Measurements from ENCODE around the gene FUCA2. TPM values are rescaled to one million over a fixed set of nuclear protein-coding genes. Genes with fewer than 3 reads are reported as not detected.
"Not testable (repeated sequence)": the region's sequence is repeated elsewhere in the genome, so short reads cannot be mapped to it uniquely, and the experiment has no call there.

Gene FUCA2
- total RNA-seq, 4 donors from 2014 or later, result 19.4 to 28.4 (median 23.9) TPM

DNA sequence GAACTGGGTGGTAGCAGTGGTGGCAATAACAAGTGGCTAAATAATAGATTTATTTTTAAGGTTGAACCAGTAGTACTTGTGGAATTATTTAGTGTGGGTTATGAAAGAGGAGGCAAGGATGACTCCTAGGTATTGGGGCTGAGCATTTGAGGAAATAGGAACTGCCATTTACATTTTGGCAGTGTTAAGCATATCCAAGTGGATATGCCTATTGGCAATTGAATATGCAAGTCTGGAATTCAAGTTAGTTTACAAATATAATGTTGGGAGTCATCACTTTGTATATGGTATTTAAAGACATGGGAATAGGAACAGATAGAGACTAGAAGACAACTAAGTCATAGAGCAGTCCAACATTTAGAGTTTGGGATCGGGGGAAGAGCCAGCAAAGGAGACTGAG, 35.0 kb downstream of the FUCA2 start:
- TF ChIP-seq POLR2AphosphoS5 (IDR thresholded peaks at IDR 0.05), result no peak
- no peak for TF ChIP-seq POLR2A (IDR thresholded peaks at IDR 0.05)
- TF ChIP-seq, protein P1, sequence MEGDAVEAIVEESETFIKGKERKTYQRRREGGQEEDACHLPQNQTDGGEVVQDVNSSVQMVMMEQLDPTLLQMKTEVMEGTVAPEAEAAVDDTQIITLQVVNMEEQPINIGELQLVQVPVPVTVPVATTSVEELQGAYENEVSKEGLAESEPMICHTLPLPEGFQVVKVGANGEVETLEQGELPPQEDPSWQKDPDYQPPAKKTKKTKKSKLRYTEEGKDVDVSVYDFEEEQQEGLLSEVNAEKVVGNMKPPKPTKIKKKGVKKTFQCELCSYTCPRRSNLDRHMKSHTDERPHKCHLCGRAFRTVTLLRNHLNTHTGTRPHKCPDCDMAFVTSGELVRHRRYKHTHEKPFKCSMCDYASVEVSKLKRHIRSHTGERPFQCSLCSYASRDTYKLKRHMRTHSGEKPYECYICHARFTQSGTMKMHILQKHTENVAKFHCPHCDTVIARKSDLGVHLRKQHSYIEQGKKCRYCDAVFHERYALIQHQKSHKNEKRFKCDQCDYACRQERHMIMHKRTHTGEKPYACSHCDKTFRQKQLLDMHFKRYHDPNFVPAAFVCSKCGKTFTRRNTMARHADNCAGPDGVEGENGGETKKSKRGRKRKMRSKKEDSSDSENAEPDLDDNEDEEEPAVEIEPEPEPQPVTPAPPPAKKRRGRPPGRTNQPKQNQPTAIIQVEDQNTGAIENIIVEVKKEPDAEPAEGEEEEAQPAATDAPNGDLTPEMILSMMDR (IDR thresholded peaks at IDR 0.05), result no peak
- no peak for TF ChIP-seq EP300 (IDR thresholded peaks at IDR 0.05)
- Histone ChIP-seq H3K4me1 (no peaks in the 10 kb centered on the region), H3K36me3 (peaks cover 0 to 91% of the 10 kb centered on the region in 2 donors), H3K27ac (no peak overlapping the region), H3K9me3 (no peaks in the 10 kb centered on the region), H3K27me3 (no peaks in the 10 kb centered on the region), H3K4me3 (no peak overlapping the region)
- ATAC-seq, result no peak
- WGBS, 2 donors (ENCODE audit: low coverage in 1 of 2), result 88 to 94% methylated on average over 1 of the region's 1 CpG

DNA sequence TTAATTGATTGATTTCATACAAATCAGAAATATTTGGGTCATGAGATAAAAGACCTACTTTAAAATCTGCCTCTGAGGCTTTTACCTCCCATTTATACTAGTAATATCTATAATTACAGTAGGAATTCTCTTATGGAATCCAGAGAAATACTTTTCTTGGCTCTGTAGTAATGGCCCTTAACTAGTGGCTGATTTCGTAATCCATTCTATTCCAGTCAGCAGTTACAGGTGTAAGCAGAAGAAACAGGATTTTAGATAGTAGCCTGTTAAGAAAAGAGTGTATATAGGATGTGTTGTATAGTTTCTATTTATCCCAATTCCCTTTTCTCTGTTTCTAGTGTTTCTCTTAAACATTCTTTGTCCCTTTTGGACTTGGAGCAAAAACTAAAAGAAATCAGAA, 39.7 kb downstream of the FUCA2 start:
- Histone ChIP-seq H3K4me1 (no peaks in the 10 kb centered on the region), H3K4me3 (no peak overlapping the region), H3K36me3 (peaks cover 0 to 65% of the 10 kb centered on the region in 2 donors), H3K9me3 (no peaks in the 10 kb centered on the region), H3K27me3 (no peaks in the 10 kb centered on the region), H3K27ac (no peak overlapping the region)
- no peak for TF ChIP-seq POLR2AphosphoS5 (IDR thresholded peaks at IDR 0.05)
- no peak for TF ChIP-seq EP300 (IDR thresholded peaks at IDR 0.05)
- TF ChIP-seq, protein P1 (IDR thresholded peaks at IDR 0.05), result no peak
- no peak for TF ChIP-seq POLR2A (IDR thresholded peaks at IDR 0.05)
- no peak for ATAC-seq
- 60 to 93% methylated on average over 1 of the region's 1 CpG for WGBS, 2 donors (ENCODE audit: low coverage in 1 of 2)

DNA sequence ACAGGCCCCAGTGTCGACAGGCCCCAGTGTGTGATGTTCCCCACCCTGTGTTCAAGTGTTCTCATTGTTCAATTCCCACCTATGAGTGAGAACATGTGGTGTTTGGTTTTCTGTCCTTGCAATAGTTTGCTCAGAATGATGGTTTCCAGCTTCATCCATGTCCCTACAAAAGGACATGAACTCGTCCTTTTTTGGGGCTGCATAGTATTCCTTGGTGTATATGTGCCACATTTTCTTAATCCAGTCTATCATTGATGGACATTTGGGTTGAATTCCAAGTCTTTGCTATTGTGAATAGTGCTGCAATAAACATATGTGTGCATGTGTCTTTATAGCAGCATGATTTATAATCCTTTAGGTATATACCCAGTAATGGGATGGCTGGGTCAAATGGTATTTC, 42.7 kb downstream of the FUCA2 start:
- 76% methylated on average over 2 of the region's 2 CpGs; no CpG with 5 or more reads in 1 of the 2 donors for WGBS, 2 donors (ENCODE audit: low coverage in 1 of 2)
- H3K9me3 ChIP-seq, H3K27ac ChIP-seq, H3K4me3 ChIP-seq, H3K27me3 ChIP-seq, ATAC-seq, H3K4me1 ChIP-seq: not testable (repeated sequence)
- H3K36me3 ChIP-seq, result peaks cover 0 to 36% of the 10 kb centered on the region in 2 donors

DNA sequence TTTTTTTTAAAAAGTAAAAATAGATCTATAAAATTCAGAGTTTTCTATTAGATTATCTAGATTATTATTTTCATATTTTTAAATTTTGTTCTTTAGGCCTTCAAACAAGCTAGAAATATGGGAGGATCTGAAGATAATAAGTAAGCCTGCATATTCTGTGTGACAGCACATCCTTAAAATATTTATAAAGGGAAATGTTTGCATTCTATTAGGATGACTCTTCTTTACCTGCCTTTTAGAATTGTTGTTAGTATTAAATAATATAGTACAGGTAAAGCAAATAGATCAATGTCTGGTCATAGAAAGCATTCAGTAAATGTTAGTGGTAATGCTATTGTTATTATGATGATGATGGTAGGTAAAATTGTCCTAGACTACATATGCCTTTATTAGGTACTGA, 43.5 kb downstream of the FUCA2 start:
- Histone ChIP-seq H3K4me1 (no peaks in the 10 kb centered on the region), H3K36me3 (peaks cover 0 to 36% of the 10 kb centered on the region in 2 donors), H3K9me3 (no peaks in the 10 kb centered on the region), H3K27me3 (no peaks in the 10 kb centered on the region), H3K27ac (no peak overlapping the region), H3K4me3 (no peak overlapping the region)
- TF ChIP-seq POLR2A (IDR thresholded peaks at IDR 0.05) (no peak), POLR2AphosphoS5 (IDR thresholded peaks at IDR 0.05) (no peak)
- ATAC-seq, result no peak

DNA sequence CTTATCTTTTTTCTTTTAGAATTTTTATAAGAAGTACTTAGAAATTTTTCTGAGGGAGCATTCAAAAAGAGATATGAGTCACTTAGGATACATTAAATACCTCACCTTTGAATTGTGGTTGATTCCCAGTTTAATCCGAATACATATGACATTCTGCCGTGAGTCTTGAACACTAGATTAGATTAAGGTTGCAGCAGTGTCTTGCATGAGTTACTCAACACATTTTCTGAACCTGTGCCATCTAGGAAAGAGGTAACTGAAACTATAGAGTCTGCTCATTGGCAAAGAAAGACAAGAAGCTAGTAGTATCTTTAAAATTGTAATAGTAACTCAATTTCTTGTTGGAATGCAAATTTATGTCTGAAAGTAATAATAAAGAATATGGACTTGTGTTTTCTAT, 46.0 kb downstream of the FUCA2 start:
- Histone ChIP-seq H3K9me3 (no peaks in the 10 kb centered on the region), H3K27ac (no peak overlapping the region), H3K27me3 (no peaks in the 10 kb centered on the region), H3K36me3 (peaks cover 0 to 34% of the 10 kb centered on the region in 2 donors), H3K4me3 (no peak overlapping the region), H3K4me1 (no peaks in the 10 kb centered on the region)
- TF ChIP-seq POLR2AphosphoS5 (IDR thresholded peaks at IDR 0.05) (no peak), POLR2A (IDR thresholded peaks at IDR 0.05) (no peak), EP300 (IDR thresholded peaks at IDR 0.05) (no peak)
- TF ChIP-seq, protein P1 (IDR thresholded peaks at IDR 0.05), result no peak
- WGBS, 2 donors (ENCODE audit: low coverage in 1 of 2), result 81 to 94% methylated on average over 2 of the region's 2 CpGs
- ATAC-seq, result no peak

DNA sequence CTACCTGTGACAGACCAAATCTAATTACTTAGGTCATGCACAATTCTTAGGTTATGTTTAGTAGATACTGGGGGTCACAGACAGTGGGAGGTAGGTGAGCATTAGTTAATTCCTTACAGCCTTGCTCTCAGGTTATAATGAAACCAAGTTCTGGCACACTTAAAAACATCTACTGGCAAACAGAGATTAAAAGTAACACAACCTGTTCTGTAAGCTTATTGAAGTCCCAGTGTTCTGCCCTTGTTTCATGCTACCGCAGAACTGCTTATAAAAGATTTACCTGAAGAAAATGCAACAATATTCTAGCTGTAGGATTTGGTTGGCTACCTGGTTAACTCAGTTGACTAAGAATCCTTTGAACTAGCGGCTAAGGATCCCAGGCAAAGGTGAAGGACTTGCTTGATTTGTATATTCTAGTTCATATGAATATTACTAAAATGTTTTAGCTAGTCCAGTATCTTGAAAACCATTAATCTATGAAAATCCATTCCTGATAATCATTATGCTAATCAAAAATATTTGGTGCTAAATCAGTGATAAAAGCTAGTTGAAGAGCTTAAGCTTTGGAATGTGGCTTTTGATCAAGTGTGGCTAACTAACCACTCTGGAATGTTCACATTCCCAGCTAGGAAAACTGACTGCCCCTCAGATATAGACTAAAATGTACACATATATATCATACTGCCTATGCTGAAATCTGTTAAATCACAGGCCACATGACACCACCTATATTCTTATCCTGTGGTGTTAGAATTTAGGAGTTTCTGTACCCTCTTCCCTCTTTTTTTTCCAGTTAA, 53.8 kb downstream of the FUCA2 start:
- no peak overlapping the region for H3K27ac ChIP-seq
- WGBS, 2 donors (ENCODE audit: low coverage in 1 of 2), result 80 to 100% methylated on average over 1 to 2 of the region's 2 CpGs

More for the DNA sequence above, 53.8 kb downstream of the FUCA2 start:
- Histone ChIP-seq H3K4me1 (peaks cover 0 to 18% (median 0%) of the 10 kb centered on the region in 3 donors), H3K9me3 (no peaks in the 10 kb centered on the region), H3K4me3 (no peak overlapping the region), H3K27me3 (no peaks in the 10 kb centered on the region), H3K36me3 (peaks cover 0 to 38% of the 10 kb centered on the region in 2 donors)
- no peak for ATAC-seq
- TF ChIP-seq POLR2A (IDR thresholded peaks at IDR 0.05), result no peak
